Posterior vena cava (tissue), 2 donors: Measurements from ENCODE around the gene GPR183. TPM values are rescaled to one million over a fixed set of nuclear protein-coding genes. Genes with fewer than 3 reads are reported as not detected.
"Not testable (repeated sequence)": the region's sequence is repeated elsewhere in the genome, so short reads cannot be mapped to it uniquely, and the experiment has no call there.

ENCODE experiments used
- DNase-seq: peaks from one replicate; pipeline ENCODE4 v3.0.0-alpha.2; 2020; ENCODE audit warnings: low spot score
- intact Hi-C, 2 donors: fragments of 100-400 bp; cut with DNase I; formaldehyde crosslinking; loops; one replicate each; pipeline versions ENCODE4 v1.14.1 to v1.14.2; 2022 to 2023
- microRNA-seq, 2 donors: library from miRNA; unstranded; fragments of <30 nt; microRNA quantifications; one replicate each; pipeline ENCODE4 v1.2.0, GENCODE V29; 2020 to 2021; ENCODE audit warnings: borderline microRNAs expressed in 2 of 2
- total RNA-seq, 2 donors: library from RNA; stranded (reverse); fragmentation: NEBNext Ultra II Directional; extraction: Animal tissue kit (Norgen Biotek cat#: 25700); gene quantifications; one replicate each; pipeline ENCODE4 v1.2.1, GENCODE V29; 2021
- donor health status: DM: yes; HTN: yes; CAD: no.
- donor health status: DM: yes; HTN: yes; CAD: no.

GPR183 gene
- total RNA-seq, 2 donors from 2014 or later = 12.1 to 14.7 TPM

- no peak for DNase-seq
- intact Hi-C loops = no loop called here
These were observed 46.1 kb downstream of the GPR183 start for GRCh38 chr13:99261059-99261458.

- no peak for DNase-seq
- intact Hi-C loops = no loop called here
These were observed 47.0 kb downstream of the GPR183 start for GRCh38 chr13:99260216-99260615.

DNA sequence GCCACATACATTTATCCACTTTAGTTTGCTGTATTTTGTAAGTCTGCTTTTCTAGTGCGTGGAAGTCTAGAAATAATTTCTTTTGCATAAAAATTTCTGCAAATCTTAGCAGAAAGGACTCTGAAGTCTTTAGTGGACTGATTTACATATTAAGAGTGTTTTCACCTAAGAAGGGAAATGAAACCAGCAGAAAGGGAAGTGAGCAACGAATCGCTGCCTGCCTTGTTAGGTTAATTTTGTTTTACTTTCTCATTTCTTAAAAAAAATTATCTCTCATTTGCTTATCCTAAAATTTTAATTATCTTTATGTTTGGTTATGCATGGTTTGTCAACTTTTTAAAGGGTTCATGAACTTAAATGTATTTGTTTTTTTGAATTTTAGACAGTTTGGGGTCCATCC, 48.3 kb downstream of the GPR183 start:
- intact Hi-C loops = no loop called here
- no peak for DNase-seq

GRCh38 chr13:99258210-99258860, 48.9 kb downstream of the GPR183 start, which contains the start of gene GPR18:
GPR18 (minus strand) TSS chr13:99258379; CDS start chr13:99255872, 2,507 bp downstream.
- intact Hi-C loops = no loop called here
- DNase-seq = no peak

- intact Hi-C loops = no loop called here
- DNase-seq = no peak
These were observed 49.9 kb downstream of the GPR183 start for GRCh38 chr13:99257291-99257690.

GRCh38 chr13:99256709-99257108, 50.5 kb downstream of the GPR183 start:
- DNase-seq = no peak
- intact Hi-C loops = no loop called here

DNA sequence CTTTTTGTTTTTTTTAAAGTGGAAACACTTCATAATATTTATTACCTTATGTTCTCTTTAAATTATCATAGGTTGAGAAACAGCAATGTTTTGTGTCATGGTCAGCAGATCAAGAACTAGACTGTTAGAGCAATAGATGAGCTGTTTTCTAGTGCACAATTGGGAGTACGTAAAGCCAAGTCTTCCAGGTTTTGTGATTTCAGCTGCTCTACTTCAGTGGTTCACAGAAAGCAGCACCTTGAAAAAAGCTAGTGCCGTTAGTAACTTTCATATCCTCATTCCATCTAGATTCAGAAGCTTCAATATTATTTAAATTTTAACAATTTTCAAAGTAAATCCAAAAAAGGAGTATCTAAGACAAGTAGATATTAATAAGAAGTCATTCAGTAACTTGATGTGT, 50.9 kb downstream of the GPR183 start:
- intact Hi-C loops = no loop called here
- no peak for DNase-seq

DNA sequence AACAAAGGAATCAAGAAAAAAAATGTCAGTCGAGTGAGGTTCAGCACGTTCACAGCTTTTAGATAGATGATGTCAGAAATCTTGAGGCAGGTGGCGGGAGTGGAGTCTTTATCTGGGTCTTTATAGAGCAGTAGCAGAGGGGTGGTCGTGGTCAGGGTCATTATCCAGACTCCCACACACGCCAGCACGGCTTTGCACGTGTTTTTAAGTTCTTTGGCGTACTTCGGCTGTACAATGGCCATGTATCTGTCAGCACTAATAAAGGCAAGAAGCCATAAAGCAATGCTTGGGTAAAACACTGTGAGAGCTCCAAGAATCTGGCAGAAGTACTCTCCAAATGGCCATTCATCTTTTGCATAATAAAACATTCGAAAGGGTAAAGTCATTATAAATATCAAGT, 51.9 kb downstream of the GPR183 start:
- intact Hi-C loops = no loop called here
- no peak for DNase-seq

DNA sequence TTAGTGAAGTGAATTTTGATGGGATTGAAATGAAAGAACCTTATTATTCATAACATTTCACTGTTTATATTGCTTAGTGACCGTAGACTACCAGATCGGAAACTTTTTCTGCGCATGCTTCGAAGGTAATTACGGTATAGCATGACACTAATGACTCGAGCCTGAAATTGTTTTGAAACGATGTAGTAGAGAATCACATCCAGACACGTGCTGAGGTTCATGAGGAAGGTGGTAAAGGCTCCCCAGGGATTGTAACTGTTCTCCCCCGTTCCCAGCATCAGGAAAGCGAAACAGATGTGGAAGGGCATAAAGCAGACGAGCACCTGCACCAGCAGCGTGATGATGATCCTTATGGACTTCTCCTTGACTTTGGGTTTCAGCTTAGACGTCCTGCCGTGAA, 52.4 kb downstream of the GPR183 start:
- DNase-seq = no peak

DNA sequence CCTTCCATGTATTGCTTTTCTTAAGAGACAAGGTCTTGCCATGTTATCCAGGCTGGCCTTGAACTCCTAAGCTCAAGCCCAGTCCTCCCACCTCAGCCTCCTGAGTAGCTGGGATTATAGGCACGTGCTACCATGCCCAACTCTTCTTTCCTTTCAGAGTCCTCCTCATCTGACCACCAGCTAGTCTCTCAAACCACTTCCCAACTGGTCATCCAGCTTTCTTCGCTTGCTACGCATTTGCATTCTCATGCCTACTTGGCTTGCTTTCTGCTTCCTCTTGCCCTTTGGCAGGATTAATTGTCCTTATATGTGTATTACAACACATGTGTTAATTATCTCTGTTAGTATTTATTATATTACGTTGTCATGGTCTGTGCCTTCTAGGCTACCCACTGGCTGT, 55.3 kb downstream of the GPR183 start:
- DNase-seq = no peak
- intact Hi-C loops = no loop called here

More for the DNA sequence above, 52.4 kb downstream of the GPR183 start:
- intact Hi-C loops = no loop called here

GRCh38 chr13:99250982-99251825, 56.0 kb downstream of the GPR183 start:
- intact Hi-C loops = no loop called here
- no peak for DNase-seq

- DNase-seq, intact Hi-C loops: not testable (repeated sequence)
These were observed 57.6 kb downstream of the GPR183 start for GRCh38 chr13:99249606-99250005.

GRCh38 chr13:99249178-99249577, 58.0 kb downstream of the GPR183 start:
- intact Hi-C loops = not testable (repeated sequence)

DNA sequence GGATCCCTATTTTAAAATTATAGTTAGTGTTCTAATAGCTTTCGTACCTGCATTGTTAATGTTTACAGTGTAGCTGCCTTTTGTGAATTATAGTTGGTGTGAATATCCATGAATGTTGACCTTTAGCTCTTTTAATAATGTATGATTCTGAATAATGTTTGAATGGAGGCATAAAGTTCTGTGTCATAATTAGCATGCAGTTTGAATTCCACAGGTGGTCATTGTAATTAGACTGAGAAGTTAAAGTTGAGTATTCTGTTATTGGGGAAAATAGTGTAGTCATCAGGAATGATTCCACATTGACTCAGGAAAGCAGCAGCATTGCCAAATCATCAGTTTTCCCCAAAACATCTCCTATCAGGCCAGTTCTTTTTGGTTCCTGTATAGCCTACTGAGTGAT, 61.1 kb downstream of the GPR183 start:
- DNase-seq = no peak
- intact Hi-C loops = no loop called here

More at GRCh38 chr13:99249178-99249577, 58.0 kb downstream of the GPR183 start:
- not testable (repeated sequence) for DNase-seq

Small RNAs within 50 kb of the gene (microRNA-seq; reads per million reads assigned to microRNA genes)
- 0 reads per million in 2 donors for gene MIR623

Other genes starting within 250 kb of the GPR183 start
- 10 to 100 TPM; 38.2 to 41.4 TPM for gene UBAC2, start 106.5 kb downstream of the GPR183 start, total RNA-seq
- not detected for gene GPR18, start 49.0 kb downstream of the GPR183 start, total RNA-seq
- 10 to 100 TPM; 73.4 to 81.4 TPM for gene TM9SF2, start 194.1 kb upstream of the GPR183 start, total RNA-seq